Activated T-cell treated with anti-CD3 and anti-CD28 coated beads, Interleukin-2, amount 50 U/mL, for 1 hour (primary cell): ENCODE data around the gene LANCL2.
"Not testable (repeated sequence)": the region's sequence is repeated elsewhere in the genome, so short reads cannot be mapped to it uniquely, and the experiment has no call there.

Experiments
- DNase-seq: peaks from one replicate; pipeline ENCODE4 v3.0.0-alpha.2; 2020

The LANCL2 gene, protein sequence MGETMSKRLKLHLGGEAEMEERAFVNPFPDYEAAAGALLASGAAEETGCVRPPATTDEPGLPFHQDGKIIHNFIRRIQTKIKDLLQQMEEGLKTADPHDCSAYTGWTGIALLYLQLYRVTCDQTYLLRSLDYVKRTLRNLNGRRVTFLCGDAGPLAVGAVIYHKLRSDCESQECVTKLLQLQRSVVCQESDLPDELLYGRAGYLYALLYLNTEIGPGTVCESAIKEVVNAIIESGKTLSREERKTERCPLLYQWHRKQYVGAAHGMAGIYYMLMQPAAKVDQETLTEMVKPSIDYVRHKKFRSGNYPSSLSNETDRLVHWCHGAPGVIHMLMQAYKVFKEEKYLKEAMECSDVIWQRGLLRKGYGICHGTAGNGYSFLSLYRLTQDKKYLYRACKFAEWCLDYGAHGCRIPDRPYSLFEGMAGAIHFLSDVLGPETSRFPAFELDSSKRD

DNA sequence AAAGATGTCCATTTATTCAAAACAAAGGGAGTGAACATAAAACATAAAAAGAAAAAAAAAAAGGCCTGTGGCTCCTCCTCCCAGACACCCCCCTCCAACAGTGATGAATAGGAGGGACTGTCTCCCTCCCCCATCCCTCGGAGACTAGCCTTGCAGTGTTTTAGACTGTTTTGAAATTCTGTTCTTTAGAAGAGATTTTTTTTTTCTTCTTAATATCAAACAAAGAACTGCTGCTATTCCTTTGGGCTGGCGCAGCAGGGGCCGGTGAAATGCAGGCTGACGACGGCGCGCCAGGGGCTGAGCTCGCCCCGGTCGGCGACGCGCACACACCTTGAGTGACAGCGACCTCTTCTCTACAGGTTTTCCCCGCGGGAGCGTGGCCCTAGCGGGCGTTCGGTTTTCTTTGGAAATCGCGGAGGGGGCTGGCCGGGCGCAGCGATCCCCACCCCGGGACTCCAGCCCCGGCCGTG lies at the start of gene LANCL2:
Gene LANCL2, plus strand, starts transcription at position 133 of the 470 bp plus-strand sequence. CDS start 689 bp downstream, outside the sequence.
- DNase-seq = no peak

GRCh38 chr7:55325371-55325792 lies 39.8 kb upstream of the LANCL2 start:
- no peak for DNase-seq

GRCh38 chr7:55326081-55326835 lies 38.9 kb upstream of the LANCL2 start:
- DNase-seq = no peak

DNA sequence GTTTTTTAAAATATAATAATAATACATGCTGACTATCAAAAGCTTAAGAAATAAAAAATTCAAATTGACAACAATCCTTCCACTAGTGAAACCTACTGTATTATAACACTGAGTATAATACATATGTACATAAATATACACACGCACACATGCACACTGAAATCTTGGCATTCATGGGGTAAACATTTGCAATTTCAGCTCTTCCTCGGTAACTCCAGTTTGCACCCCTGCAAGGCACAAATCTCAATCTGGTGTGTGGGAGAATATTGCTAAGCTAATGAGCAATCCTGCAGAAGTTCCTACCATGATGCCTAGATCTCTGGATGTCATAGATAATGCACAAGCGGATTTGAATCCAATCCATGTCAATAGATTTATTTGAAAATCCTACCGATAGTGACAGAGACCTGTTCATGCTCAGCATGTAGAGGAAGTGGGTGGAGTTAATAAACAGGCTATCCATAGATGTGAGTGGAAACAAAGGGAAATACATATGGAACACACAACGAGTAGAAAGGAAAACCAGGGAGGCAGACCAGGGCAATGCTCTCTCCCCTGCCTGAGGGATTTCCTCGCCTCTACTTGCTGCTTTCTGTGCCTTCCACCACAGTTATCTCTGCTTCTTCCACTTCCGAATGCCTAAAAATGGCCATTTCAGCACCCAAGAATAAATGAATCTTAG lies 38.1 kb upstream of the LANCL2 start:
- no peak for DNase-seq

- no peak for DNase-seq
These were observed 30.0 kb upstream of the LANCL2 start for GRCh38 chr7:55335151-55335550.

GRCh38 chr7:55335786-55336185 lies 29.4 kb upstream of the LANCL2 start:
- DNase-seq = no peak

GRCh38 chr7:55336540-55336939 lies 28.6 kb upstream of the LANCL2 start:
- no peak for DNase-seq

DNA sequence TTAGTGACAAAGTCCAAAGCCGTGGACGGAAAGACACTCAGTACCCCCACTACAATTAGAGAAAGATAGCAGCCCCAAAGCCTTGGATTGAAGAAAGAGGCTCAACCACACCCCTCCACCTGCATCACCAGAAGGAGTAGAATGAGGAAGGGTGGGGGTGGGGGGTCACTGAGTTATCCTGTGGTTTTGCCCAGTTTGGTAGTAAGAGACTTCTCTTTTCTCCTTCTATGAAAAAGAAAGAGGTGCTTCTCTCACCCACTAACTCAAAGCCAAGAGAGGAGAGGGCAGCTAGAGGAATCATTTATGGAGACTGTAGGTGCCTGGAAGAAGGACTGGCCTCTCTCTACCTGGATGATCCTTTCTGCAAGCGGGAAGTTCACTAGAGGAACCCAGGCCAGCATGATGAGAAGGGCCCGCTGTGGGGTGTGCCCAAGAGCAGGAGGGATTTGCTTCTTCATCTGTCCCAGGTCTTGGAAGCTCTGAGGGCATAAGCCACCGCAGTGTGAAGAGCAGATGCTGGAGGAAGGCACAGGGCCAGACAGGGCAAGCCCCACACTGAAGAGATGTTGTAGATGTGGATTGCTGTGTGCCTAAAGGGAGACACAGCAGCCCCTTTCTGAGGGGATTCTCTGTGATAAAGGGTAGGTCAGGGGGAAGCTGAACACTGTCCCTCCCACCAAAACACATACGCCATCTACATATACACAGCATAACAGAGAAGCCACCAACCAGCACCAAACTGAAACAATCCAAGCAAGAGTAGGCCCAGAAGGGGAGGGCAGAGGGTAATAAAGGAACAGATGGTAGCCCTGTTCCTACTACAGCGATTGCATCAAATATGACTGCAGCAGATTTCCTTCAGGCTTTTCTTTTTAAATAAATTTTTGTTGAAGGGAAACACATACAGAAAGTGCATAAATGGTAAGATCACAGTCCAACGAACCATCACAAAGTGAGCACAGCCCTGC lies 25.8 kb upstream of the LANCL2 start:
- no peak for DNase-seq

- DNase-seq = no peak
These were observed 22.8 kb upstream of the LANCL2 start for GRCh38 chr7:55342216-55342871.

- DNase-seq = no peak
These were observed 21.9 kb upstream of the LANCL2 start for GRCh38 chr7:55343002-55343781.

GRCh38 chr7:55343860-55344606 lies 21.1 kb upstream of the LANCL2 start:
- DNase-seq = no peak

- no peak for DNase-seq
These were observed 20.3 kb upstream of the LANCL2 start for GRCh38 chr7:55344840-55345239.

DNA sequence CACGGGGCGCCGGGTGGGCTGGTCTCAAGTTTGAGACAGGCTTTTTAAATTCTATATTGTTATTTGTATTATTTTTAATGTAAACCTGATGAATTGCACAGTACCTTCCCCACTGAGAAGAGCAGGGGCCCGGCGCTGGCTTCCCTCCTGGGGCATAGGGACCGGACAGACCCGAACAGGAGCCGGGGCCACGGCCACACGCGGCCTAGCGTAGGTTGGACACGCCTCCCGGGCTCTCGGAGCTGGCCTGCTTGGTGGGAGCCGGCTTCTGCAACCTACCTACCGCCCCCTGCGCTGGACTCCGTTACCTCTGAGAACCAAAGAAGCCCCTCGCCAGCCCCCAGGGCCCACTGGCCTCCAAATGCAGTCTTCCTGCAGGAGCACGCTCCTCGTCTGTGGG lies 19.8 kb upstream of the LANCL2 start:
- DNase-seq = no peak

GRCh38 chr7:55348502-55348901 lies 16.6 kb upstream of the LANCL2 start:
- no peak for DNase-seq

DNA sequence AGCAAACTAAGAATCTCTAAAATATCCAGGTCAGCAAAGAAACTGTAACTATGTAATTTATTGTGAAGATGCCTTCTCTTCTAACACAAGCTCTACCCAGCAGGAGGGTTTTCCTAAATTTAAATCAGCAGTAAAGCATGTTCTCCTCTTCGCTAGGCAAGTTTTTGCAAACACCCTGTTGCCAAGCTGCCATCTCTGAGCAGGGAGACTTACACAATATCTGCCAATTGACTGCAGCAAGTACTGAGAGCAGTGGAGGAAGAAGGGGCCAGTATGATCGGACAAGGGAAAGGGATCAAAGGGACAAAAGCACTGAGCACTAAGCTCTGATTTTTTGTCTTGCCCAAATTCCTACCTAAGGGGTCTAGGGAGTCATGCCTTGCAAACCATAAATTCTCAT lies 16.0 kb upstream of the LANCL2 start:
- DNase-seq = no peak

DNA sequence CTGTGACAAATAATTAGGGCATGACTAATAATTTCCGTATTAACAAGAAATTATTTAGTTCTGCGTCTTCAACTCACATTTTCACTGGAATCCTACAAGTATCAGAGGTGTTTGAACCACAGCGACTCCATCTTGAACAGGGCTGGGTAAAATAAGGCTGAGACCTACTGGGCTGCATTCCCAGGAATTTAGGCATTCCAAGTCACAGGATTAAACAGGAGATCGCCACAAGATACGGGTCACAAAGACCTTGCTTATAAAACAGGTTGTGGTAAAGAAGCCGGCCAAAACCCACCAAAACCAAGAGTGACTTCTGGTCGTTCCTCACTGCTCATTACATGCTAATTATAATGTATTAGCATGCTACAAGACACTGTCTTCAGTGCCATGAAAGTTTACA lies 14.9 kb upstream of the LANCL2 start:
- DNase-seq = no peak

DNA sequence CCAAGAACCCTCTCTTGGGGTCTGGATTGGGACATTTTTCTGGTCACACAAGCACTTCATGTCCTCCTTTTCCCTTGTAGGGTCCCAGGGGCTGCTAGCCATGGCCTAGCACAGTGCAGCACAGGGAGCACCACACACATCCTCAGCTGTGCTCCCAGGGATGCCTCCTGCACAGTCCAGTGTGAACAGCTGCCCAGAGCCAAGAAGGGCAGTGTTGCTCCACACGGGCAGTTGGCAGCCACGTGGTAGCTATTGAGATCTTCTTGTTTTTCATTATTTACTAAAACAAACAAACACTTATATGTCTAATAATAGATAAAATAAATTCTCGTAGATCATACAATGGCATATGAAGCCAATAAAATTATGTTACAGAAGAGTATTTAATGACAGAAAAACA lies 13.9 kb upstream of the LANCL2 start:
- no peak for DNase-seq

GRCh38 chr7:55352947-55353273 lies 12.2 kb upstream of the LANCL2 start:
- not testable (repeated sequence) for DNase-seq

DNA sequence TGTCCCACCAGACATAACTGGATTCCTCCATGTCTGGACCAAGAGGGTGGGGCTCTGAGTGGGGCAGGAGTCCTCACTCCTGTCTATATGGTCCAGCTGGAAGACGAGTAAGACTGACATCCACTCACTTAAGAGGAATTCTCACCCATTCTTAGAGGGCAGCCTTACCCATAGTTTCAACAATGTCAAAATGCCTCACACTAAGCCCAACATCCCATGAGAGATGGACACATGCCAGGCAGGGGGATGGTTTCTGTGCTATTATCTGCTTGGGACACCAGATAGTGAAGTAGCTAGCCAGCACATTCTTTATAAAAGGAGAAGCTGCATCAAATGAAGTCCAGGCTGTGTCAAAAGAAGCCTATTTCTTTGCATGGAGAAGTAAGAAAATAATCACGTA lies 4.7 kb upstream of the LANCL2 start:
- DNase-seq = no peak

- DNase-seq = no peak
These were observed 3.6 kb upstream of the LANCL2 start for GRCh38 chr7:55361560-55361959.
